CD8-positive, alpha-beta memory T cell (primary cell): ENCODE results near the gene CT45A10. TPM values are rescaled to one million over a fixed set of nuclear protein-coding genes. Genes with fewer than 3 reads are reported as not detected.
"Not testable (repeated sequence)": the region's sequence is repeated elsewhere in the genome, so short reads cannot be mapped to it uniquely, and the experiment has no call there.

Experiments
- CTCF ChIA-PET: fragments of 350-600 bp; sonication (Branson Sonifier 250); formaldehyde crosslinking; loops from one replicate; lab custom pipeline; 2021; ENCODE audit warnings: antibody characterized with exemption; lab: Charles Lee
- POLR2A ChIA-PET: fragments of 350-600 bp; sonication (Branson Sonifier 250); formaldehyde crosslinking; loops from one replicate; lab custom pipeline; 2021; ENCODE audit warnings: antibody characterized with exemption; lab: Charles Lee
- DNase-seq, 5 donors: peaks; one replicate each; pipeline versions ENCODE4 v3.0.0 to v3.0.0-alpha.2; 2020 to 2022; ENCODE audit warnings: mixed read lengths in 1 of 5
- H3K27ac ChIP-seq: one replicate; pipeline ENCODE4 v1.7.0; 2013; ENCODE audit warnings: low read depth, mild to moderate bottlenecking, low read length, moderate library complexity
- H3K27me3 ChIP-seq: 2 replicates; pipeline ENCODE4 v1.7.0; 2013; ENCODE audit warnings: low read length, mild to moderate bottlenecking; ENCODE audit not compliant: insufficient read depth, poor library complexity, severe bottlenecking
- H3K36me3 ChIP-seq: 2 replicates; pipeline ENCODE4 v1.7.0; 2013; ENCODE audit warnings: mild to moderate bottlenecking, low read length, moderate library complexity; ENCODE audit not compliant: insufficient read depth
- H3K4me1 ChIP-seq: 2 replicates; pipeline ENCODE4 v1.7.0; 2013; ENCODE audit warnings: mild to moderate bottlenecking, low read length, moderate library complexity; ENCODE audit not compliant: insufficient read depth
- H3K4me3 ChIP-seq: 2 replicates; pipeline ENCODE4 v1.7.0; 2013; ENCODE audit warnings: mild to moderate bottlenecking, low read length
- H3K9me3 ChIP-seq: 2 replicates; pipeline ENCODE4 v1.7.0; 2013; ENCODE audit warnings: mild to moderate bottlenecking, low read length
- H3K27ac Mint-ChIP-seq, 8 donors: one replicate each; pipeline ENCODE4 v1.8.0; 2020 to 2021; ENCODE audit warnings: mixed read lengths in 8 of 8, mild to moderate bottlenecking in 6 of 8, inconsistent platforms in 3 of 8, moderate library complexity in 3 of 8
- H3K27me3 Mint-ChIP-seq, 2 donors: one replicate each; pipeline ENCODE4 v1.8.0; 2020 to 2021; ENCODE audit warnings: mixed read lengths in 2 of 2, mild to moderate bottlenecking in 1 of 2, moderate library complexity in 1 of 2
- H3K36me3 Mint-ChIP-seq, 3 donors: one replicate each; pipeline ENCODE4 v1.8.0; 2020 to 2021; ENCODE audit warnings: mixed read lengths in 3 of 3, inconsistent platforms in 1 of 3, mild to moderate bottlenecking in 1 of 3
- H3K4me1 Mint-ChIP-seq, 3 donors: one replicate each; pipeline ENCODE4 v1.8.0; 2020 to 2021; ENCODE audit warnings: mixed read lengths in 3 of 3, inconsistent platforms in 1 of 3, mild to moderate bottlenecking in 1 of 3
- H3K4me3 Mint-ChIP-seq, 7 donors: one replicate each; pipeline ENCODE4 v1.8.0; 2020 to 2021; ENCODE audit warnings: mixed read lengths in 7 of 7, mild to moderate bottlenecking in 6 of 7, moderate library complexity in 4 of 7, inconsistent platforms in 2 of 7
- H3K9me3 Mint-ChIP-seq, 5 donors: one replicate each; pipeline ENCODE4 v1.8.0; 2020 to 2022; ENCODE audit warnings: mixed read lengths in 5 of 5, mild to moderate bottlenecking in 3 of 5, moderate library complexity in 2 of 5, inconsistent platforms in 1 of 5
- polyA plus RNA-seq: library from polyadenylated mRNA; unstranded; fragments of 300-500 nt; fragmentation: Illumina TruSeq; gene quantifications from one replicate; pipeline ENCODE4 v1.2.3, GENCODE V29; 2021
- total RNA-seq, 2 experiments: library from RNA; stranded (reverse); gene quantifications; one replicate each; pipeline ENCODE4 v1.2.3, GENCODE V29; 2021

CT45A10 gene, protein sequence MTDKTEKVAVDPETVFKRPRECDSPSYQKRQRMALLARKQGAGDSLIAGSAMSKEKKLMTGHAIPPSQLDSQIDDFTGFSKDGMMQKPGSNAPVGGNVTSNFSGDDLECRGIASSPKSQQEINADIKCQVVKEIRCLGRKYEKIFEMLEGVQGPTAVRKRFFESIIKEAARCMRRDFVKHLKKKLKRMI
- total RNA-seq = not detected
- not detected for polyA plus RNA-seq

DNA sequence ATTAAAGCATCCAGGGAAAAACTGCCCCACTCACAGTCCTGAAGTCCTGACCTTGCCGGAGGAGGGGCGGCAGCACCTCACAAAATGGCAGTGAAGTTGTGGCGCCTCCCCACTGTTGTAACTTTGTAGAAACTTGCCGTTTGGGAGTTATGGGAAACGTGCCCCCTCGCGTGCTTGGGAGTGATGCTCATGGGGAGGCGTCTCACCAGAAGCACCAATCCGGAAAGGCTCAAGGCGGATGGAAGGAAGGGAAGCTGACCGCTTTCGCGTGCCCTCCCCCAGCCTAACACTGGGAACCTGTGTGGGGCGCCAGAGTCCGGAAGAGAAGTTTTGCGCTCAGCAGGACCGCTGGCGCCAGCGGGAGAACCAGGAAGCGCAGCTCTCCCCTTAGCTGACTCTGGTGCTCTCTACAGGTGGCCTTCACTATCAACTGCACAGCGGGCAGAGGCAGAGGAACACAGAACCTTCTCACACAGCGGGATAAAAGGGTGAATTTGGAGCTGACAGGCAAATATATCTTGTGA, at the start of gene CT45A10, which contains the start of gene SAGE1:
Gene CT45A10 (minus strand): TSS at position 151 of the 524 bp plus-strand sequence. CDS start 8,100 bp downstream, outside the sequence.
Gene SAGE1 (plus strand): TSS at position 423 of the 524 bp plus-strand sequence. CDS start 2,527 bp downstream, outside the sequence.
- H3K9me3 ChIP-seq = no peaks in the 10 kb centered on the region
- no peak within 1 kb of the TSS for H3K4me3 ChIP-seq
- no peak within 1 kb of the TSS for H3K27ac ChIP-seq
- Mint-ChIP-seq H3K27ac (no peak within 1 kb of the TSS), H3K9me3 (no peaks in the 10 kb centered on the region), H3K27me3 (peaks cover 0 to 3% of the 10 kb centered on the region in 2 donors), H3K4me3 (peak within 1 kb of the TSS in 1 of 7 donors; percentile 63), H3K4me1 (no peaks in the 10 kb centered on the region), H3K36me3 (no peaks in the 10 kb centered on the region)
- POLR2A ChIA-PET = no interaction called here
- no peaks in the 10 kb centered on the region for H3K36me3 ChIP-seq
- no peak for DNase-seq
- H3K4me1 ChIP-seq = no peaks in the 10 kb centered on the region
- CTCF ChIA-PET = no interaction called here
- no peaks in the 10 kb centered on the region for H3K27me3 ChIP-seq

DNA sequence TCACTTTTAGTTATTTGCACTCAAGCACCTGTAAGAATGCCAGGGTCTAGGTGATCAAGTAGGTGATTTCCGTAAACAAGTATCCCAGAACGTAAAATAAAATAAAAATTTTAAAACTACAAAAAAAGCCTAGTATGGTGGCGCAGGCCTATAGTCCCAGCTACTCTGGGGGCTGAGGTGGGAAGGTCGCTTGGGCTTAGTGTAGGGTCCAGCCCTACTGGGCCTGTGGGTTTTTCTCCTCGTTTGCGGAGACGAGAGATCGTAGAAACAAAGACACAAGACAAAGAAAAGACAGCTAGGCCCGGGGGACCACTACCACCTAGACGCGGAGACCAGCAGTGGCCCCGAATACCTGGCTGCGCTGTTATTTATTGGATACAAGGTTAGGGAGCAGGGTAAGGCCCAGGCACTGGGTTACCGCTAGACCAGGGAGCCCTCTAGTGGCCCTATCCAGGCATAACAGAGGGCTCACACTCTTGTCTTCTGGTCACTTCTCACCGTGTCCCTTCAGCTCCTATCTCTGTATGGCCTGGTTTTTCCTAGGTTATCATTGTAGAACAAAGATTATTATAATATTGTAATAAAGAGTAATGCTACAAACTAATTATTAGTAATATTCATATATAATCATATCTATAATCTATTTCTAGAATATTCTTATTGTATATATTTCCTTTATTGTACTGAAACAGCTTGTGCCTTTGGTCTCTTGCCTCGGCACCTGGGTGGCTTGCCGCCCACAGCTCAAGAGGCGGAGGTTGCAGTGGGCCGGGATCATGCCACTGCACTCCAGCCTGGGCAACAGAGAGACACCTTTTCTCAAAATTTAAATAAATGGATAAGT, 38.6 kb upstream of the CT45A10 start:
- no peaks in the 10 kb centered on the region for H3K36me3 ChIP-seq
- H3K27me3 Mint-ChIP-seq = peaks cover 0 to 3% of the 10 kb centered on the region in 2 donors
- DNase-seq = peak; percentile 4 to 42 (median 21)
- peak overlapping the region in 2 of 8 donors; percentile 25 to 84 for H3K27ac Mint-ChIP-seq
- ChIA-PET POLR2A (no interaction called here), CTCF (no interaction called here)
- H3K4me1 ChIP-seq = no peaks in the 10 kb centered on the region
- H3K27ac ChIP-seq = no peak overlapping the region
- H3K9me3 Mint-ChIP-seq = peaks cover 0 to 2% (median 0%) of the 10 kb centered on the region in 5 donors
- H3K4me1 Mint-ChIP-seq = no peaks in the 10 kb centered on the region
- H3K27me3 ChIP-seq = no peaks in the 10 kb centered on the region
- H3K4me3 ChIP-seq = no peak overlapping the region
- H3K4me3 Mint-ChIP-seq = no peak overlapping the region
- H3K36me3 Mint-ChIP-seq = no peaks in the 10 kb centered on the region
- H3K9me3 ChIP-seq = no peaks in the 10 kb centered on the region

DNA sequence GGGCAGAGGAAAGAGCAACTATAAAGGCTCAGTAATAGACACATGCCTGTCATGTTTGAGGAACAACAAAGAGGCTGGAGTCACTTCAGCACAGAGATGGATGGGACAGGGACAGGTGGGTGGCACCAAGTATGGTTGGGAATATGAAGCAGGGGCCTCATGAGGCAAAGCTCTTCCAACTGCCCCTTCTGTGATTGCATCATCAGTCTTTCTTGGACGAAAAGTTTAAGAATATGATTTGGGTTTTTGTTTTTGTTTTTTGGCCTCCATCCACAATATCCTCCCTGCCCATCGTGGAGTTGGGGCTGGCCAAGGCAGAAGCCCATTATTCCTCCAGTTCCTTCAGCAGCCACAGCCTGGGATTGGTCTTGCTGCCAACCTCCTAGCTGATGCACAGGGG, 34.7 kb upstream of the CT45A10 start:
- Mint-ChIP-seq H3K4me3 (no peak overlapping the region), H3K27me3 (peaks cover 0 to 11% of the 10 kb centered on the region in 2 donors), H3K9me3 (no peaks in the 10 kb centered on the region), H3K36me3 (no peaks in the 10 kb centered on the region), H3K4me1 (no peaks in the 10 kb centered on the region), H3K27ac (no peak overlapping the region)
- CTCF ChIA-PET = no interaction called here
- Histone ChIP-seq H3K9me3 (no peaks in the 10 kb centered on the region), H3K27ac (no peak overlapping the region), H3K4me1 (no peaks in the 10 kb centered on the region), H3K36me3 (no peaks in the 10 kb centered on the region), H3K4me3 (no peak overlapping the region), H3K27me3 (no peaks in the 10 kb centered on the region)
- POLR2A ChIA-PET = no interaction called here
- no peak for DNase-seq

DNA sequence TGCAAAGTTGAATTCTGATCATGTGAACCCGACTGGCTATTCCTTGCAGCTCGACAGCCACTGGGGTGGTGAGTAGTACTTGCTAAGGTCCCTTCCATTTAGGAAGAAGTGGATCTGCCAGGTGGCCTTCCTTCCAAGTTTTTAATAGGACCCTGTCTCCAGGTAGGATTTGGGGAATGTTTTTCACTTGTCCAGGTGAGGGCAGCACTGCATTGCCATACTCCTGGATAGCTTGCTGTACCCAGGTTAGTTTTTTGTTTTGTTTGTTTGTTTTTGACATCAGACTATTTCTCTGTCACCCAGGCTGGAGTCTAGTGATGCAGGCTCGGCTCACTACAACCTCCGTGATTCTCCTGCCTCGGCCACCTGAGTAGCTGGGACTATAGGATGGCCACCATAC, 30.1 kb upstream of the CT45A10 start:
- H3K27ac Mint-ChIP-seq = no peak overlapping the region
- H3K9me3 Mint-ChIP-seq = no peaks in the 10 kb centered on the region
- no peak overlapping the region for H3K4me3 Mint-ChIP-seq
- H3K4me3 ChIP-seq = no peak overlapping the region
- no peaks in the 10 kb centered on the region for H3K36me3 Mint-ChIP-seq
- ChIA-PET POLR2A (no interaction called here), CTCF (no interaction called here)
- peaks cover 0 to 11% of the 10 kb centered on the region in 2 donors for H3K27me3 Mint-ChIP-seq
- H3K9me3 ChIP-seq = no peaks in the 10 kb centered on the region
- no peak overlapping the region for H3K27ac ChIP-seq
- no peaks in the 10 kb centered on the region for H3K36me3 ChIP-seq
- DNase-seq = no peak
- H3K4me1 Mint-ChIP-seq = no peaks in the 10 kb centered on the region
- H3K27me3 ChIP-seq = no peaks in the 10 kb centered on the region
- no peaks in the 10 kb centered on the region for H3K4me1 ChIP-seq

DNA sequence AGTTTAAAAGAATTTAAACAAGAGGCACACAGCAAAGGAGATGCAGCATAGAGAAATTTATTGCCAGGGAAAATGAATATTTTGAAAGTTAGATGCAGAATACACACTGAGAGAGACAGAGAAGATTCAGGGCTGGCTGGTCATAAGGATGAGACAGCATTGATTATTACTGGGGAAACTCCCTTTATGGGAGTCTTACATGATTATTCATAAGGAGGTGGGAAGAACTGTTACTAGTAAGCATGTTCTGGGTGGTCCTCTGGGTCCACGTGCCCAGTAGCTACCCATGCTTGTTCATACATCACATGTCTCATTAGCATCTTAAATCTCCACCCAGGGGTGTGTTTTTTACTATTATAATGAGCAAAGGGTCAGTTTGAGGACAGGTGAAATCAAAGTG, 27.3 kb upstream of the CT45A10 start:
- H3K36me3 Mint-ChIP-seq, H3K4me3 Mint-ChIP-seq, CTCF ChIA-PET, H3K4me3 ChIP-seq, H3K36me3 ChIP-seq, DNase-seq, H3K9me3 Mint-ChIP-seq, H3K4me1 ChIP-seq, H3K27me3 ChIP-seq, H3K27ac ChIP-seq, POLR2A ChIA-PET, H3K4me1 Mint-ChIP-seq, H3K27ac Mint-ChIP-seq, H3K9me3 ChIP-seq: not testable (repeated sequence)
- peaks cover 4 to 15% of the 10 kb centered on the region in 2 donors for H3K27me3 Mint-ChIP-seq

DNA sequence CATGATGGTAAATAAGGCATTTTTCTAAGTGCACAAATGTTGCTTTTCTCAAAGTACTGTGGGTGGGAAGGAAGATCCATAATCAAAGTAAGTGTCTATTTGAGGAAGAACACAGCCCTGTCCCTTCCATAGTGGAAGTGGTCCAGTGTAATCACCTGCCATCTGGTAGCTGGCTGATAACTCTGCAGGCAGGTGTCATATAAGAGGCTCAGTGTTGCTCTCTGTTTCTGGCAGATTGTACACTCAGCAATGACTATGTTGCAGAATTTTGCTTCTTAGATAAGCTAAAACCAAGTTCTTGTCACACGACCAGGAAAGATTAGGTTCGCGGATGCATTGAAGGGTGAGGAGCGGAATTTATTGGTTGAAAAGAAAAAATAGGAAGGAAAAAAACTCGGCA, 21.2 kb upstream of the CT45A10 start:
- H3K27ac Mint-ChIP-seq = no peak overlapping the region
- ChIA-PET CTCF (no interaction called here), POLR2A (no interaction called here)

DNA sequence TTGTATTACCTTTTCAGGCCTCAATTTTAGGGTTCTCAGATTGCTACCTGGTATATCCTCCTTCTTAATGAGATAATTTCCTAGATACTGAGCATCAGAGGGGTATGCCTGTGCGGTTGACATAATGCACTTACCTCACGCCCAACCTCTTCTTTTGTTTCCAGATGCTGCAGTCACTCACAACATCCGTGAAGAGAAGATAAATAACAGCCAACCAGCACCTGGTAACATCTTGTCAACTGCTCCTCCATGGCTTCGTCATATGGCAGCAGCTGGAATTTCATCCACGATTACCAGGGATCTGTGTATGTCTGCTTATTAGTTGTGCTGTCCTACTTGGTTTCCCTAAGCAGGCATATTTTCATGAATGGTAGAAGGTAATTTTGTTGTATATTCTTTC, 17.0 kb upstream of the CT45A10 start:
- Histone ChIP-seq H3K9me3 (no peaks in the 10 kb centered on the region), H3K4me3 (no peak overlapping the region), H3K27me3 (no peaks in the 10 kb centered on the region), H3K27ac (no peak overlapping the region), H3K36me3 (no peaks in the 10 kb centered on the region), H3K4me1 (no peaks in the 10 kb centered on the region)
- Mint-ChIP-seq H3K27me3 (peaks cover 18 to 23% of the 10 kb centered on the region in 2 donors), H3K4me3 (no peak overlapping the region), H3K36me3 (no peaks in the 10 kb centered on the region), H3K9me3 (peaks cover 0 to 2% (median 0%) of the 10 kb centered on the region in 5 donors), H3K27ac (no peak overlapping the region), H3K4me1 (no peaks in the 10 kb centered on the region)
- DNase-seq = no peak
- POLR2A ChIA-PET = no interaction called here
- CTCF ChIA-PET = no interaction called here

More for the DNA sequence above, 21.2 kb upstream of the CT45A10 start:
- Mint-ChIP-seq H3K4me3 (no peak overlapping the region), H3K36me3 (no peaks in the 10 kb centered on the region), H3K9me3 (peaks cover 0 to 2% (median 0%) of the 10 kb centered on the region in 5 donors), H3K4me1 (no peaks in the 10 kb centered on the region), H3K27me3 (peaks cover 12 to 29% of the 10 kb centered on the region in 2 donors)
- Histone ChIP-seq H3K27me3 (no peaks in the 10 kb centered on the region), H3K4me1 (no peaks in the 10 kb centered on the region), H3K4me3 (no peak overlapping the region), H3K9me3 (no peaks in the 10 kb centered on the region), H3K36me3 (no peaks in the 10 kb centered on the region), H3K27ac (no peak overlapping the region)
- no peak for DNase-seq

DNA sequence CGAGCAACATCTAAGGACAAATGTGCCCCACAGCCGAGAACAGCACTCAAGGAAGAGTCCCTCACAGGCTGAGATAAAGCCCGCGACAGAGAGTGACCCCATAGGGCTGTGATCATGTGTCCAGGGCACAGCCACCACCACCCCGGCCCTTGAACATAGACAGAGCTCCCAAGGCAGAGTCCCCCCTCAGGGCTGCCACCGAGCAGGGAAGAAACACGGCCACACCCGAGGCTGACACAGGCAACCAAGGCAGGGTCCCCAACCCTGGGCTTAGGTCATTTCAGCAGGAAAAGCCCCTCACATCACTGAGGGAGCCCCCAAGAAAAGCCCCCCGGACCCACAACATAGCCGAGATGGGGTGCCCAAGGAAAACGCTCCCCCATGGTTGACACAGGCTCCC, 463 bp downstream of the CT45A10 start:
- Histone ChIP-seq H3K27me3 (no peaks in the 10 kb centered on the region), H3K4me1 (no peaks in the 10 kb centered on the region), H3K36me3 (no peaks in the 10 kb centered on the region), H3K4me3 (no peak overlapping the region), H3K27ac (no peak overlapping the region), H3K9me3 (no peaks in the 10 kb centered on the region)
- H3K27me3 Mint-ChIP-seq = no peaks in the 10 kb centered on the region
- H3K36me3 Mint-ChIP-seq = no peaks in the 10 kb centered on the region
- ChIA-PET POLR2A (no interaction called here), CTCF (no interaction called here)
- H3K27ac Mint-ChIP-seq = no peak overlapping the region
- DNase-seq = no peak
- H3K9me3 Mint-ChIP-seq = no peaks in the 10 kb centered on the region
- H3K4me3 Mint-ChIP-seq = peak overlapping the region in 1 of 7 donors; percentile 63
- no peaks in the 10 kb centered on the region for H3K4me1 Mint-ChIP-seq
